ENCODE measurements around the gene LSMEM2. TPM values are rescaled to one million over a fixed set of nuclear protein-coding genes. Genes with fewer than 3 reads are reported as not detected.

The LSMEM2 gene
- total RNA-seq, 1 donor from 2014 or later, result not detected

DNA sequence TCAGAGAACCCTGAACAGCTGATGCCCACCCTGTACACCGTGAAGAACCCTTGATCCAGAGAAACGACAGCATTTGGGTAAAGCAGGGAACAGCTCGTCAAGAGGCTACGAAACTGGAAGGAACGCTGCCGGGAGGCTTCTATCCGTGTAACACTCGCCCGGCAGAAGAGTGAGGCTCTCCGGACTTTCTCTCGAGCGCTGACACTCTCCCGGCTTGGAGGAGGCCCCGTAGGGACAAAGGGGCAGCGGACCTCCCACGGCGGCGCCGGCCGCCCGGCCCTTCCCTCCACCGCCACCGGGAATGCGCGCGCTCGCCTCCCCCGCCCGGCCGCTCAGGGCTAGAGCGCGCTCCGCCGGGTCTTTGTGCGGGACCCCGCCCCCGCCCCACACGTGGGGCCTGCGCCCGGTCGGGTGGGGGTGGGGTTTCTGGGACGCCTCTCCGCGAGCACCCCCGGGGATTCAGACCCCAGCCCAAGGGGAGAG is 42.0 kb downstream of the LSMEM2 start:
- DNase-seq (ENCODE audit: low read depth in 2 of 2), result peak; percentile 73 to 83

DNA sequence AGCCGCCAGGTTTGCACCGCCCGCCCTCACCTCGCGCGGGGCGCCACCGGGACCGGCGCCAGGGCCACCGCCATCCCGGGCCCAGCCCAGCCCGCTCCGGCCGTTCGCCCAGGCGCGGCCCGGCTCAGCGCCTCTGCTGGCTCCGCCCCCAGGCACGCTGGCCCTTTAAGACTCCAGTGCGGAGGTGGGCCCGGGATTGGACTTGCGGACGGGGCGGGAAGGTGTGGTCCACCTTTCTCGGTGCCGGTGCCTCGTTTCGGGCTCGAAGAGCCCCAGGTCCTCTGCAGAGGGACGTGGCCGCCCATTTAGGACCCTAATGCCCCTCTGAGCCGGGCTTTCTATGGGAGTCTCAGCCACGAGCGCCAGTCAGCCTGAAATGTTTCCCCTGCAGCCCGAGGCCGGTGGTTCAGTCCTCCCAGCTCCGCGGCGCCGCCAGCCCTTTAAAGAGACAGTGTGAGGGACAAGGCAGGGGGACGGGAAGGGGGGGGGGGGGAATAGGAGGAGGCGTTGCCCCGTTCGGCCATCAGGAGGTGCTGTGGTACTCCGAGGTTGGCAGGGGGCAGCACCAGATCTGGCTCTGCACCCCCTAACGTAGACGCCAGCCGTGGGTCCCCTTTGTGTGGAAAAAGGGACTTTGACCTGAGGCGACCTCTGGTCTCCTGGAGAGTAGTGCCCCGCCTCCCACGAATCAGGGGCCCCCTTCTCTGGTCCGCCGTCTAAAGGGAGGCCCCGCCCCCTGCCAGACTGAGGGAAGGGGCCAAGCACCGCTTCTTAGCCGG is 42.6 kb downstream of the LSMEM2 start:
- peak; percentile 91 to 95 for DNase-seq (ENCODE audit: low read depth in 2 of 2)

DNA sequence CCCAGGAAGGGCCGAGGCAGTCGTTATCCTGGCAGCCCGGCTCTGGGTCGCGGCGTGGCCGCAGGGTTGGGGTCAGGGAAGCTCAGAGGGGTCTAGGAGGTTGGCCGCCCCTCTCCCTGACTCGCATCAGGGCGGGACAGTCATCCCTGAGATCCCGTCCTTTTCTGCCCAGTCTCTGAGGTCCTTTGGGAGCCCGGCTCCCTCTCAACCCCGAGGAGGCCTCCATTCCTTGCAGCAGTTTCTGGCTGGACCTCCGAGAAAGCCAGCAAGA is 43.2 kb downstream of the LSMEM2 start:
- no peak for DNase-seq (ENCODE audit: low read depth in 2 of 2)

DNA sequence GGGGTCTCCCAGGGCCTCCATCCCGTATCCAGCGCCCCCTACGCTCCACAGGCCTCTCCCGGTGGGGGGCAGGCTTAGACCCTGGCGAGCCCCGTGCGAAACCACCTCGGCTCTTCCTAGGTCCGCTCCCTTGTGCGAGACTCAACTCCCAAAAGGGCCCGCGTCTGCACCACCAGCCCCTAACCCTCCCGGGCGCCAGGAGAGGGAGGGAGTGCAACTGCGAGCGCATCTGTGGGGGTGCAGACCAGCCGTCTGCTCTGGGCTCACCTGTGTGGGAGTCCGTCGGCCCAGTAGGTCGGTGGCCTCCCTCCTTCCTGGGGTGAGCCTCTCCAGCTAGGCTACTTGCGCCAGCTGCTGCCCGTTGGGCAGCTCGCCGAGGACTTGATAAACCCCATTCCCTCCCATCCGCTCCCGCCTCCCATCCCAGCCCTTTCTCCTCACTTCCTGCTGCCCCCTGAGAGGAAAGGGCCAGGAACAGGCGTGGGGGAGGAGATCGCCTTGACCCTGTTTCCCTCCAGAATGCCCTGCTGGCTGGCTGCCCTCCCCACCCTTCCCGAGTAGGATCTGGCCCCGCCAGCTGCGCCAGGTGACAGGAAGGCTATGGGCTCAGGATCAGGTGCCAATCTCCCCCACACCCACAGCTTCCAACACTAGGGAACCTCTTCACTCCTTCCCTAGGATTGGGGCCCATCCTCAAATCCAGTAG is 43.7 kb downstream of the LSMEM2 start, which contains the start of gene HYAL2:
TSS of gene HYAL2 (minus strand) at position 360 of the 706 bp plus-strand sequence. CDS start 2,256 bp downstream, outside the sequence.
- DNase-seq (ENCODE audit: low read depth in 2 of 2), result peak; percentile 77 to 89

DNA sequence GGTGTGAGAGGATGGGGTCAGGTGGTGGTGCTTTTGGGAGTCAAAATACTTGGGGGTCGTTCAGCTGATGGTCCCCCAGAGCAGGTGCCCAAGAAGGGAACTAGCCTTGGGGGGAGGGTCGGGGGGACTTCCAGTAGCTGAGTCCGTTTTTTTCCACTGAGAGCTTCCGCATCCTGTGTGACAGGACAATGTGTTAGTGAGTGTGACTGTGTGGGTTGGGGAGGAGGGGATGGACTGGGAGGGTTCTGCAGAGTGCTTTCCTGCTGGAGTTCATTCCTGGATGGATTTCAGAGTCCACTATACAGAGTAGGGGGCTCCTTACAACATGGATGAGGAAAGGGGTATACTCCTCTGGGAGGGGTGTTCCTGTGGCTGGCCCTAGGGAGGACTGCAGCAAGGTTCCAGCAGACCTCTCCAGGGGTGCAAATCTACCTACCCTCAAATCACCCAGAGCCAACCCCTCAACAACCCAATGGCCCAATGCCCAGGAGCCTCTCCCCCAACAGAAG is 44.3 kb downstream of the LSMEM2 start:
- peak; percentile 88 to 97 for DNase-seq (ENCODE audit: low read depth in 2 of 2)

DNA sequence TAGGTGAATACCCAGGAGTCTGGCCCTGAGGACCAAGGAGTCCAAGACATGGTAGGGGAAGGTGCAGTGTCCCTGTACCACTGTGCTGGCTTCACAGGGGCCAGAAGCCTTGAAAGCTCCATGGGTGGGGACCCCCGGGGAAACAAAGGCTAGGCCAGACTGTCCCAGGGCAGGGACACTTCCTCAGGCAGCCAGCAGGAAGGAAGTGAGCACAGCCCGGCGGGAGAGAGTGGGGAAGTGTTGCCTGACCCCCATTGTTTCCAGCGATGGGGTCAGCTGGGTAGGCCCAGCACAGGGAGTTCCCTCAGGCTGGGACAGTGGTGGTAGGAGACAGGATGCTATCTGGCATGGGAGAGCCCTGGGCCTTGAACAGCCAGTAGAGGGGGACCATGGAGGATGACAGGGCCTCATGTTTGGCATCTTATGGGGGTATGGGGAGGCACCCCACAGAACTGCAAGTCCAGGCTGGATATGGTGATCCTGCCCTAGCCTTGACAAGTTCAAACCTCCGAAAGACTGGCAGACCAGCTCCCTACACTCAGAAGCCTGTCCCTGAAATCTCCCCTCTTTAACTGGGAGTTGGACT is 44.8 kb downstream of the LSMEM2 start:
- peak; percentile 94 to 97 for DNase-seq (ENCODE audit: low read depth in 2 of 2)

DNA sequence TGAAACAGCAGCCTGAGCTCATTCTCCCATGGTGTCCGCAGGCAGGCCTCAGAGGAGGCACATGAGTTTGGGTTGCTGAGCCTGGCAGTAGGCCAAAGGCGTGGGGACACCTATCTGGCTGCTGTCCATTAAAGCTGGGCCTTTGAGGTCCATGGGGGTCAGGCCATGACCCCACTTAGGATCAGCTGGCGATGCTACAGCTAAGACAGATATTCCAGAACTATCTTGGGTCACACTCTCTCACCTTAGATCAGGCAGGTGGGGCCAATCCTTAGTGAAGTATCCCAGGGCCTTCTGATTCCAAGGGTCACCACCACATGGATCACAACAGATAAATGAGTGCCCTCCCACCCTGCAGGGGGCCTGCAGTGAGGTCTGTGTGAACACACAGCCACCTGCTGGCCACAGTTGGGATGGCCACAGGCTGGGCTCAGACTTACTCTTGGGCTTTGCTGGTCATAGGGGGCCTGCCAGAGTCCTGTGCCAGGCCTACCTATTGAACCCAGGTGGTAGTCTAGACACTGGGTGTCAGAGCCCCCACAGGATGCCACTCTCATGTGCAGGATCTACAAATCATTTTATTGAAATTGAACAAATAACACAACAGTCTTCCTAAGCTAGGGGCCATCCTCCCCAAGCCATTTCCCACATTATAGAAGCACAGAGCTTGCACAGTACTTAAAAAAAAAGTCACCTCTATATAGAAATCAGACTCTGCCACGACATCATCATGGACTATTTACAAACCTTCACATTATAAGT is 45.6 kb downstream of the LSMEM2 start:
- DNase-seq (ENCODE audit: low read depth in 2 of 2), result peak; percentile 83 to 93

DNA sequence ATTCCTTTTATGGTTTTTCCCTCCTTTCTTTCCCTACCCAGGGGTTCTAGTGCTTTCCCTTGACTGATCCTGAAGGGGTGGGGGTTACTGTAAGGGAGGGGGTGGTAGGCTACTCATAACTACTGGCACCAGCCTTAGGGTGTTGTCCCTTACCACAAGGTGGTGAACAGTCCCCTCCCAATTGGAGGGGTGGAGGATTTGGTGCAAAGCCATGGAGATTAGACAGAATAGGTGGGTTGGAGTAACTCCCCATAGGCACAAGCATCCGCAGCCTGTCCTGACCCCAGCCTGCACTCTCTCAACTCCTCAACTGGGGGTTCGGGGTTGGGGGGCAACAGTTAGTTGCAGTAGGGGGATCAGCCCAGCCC is 46.2 kb downstream of the LSMEM2 start:
- DNase-seq (ENCODE audit: low read depth in 2 of 2), result no peak

DNA sequence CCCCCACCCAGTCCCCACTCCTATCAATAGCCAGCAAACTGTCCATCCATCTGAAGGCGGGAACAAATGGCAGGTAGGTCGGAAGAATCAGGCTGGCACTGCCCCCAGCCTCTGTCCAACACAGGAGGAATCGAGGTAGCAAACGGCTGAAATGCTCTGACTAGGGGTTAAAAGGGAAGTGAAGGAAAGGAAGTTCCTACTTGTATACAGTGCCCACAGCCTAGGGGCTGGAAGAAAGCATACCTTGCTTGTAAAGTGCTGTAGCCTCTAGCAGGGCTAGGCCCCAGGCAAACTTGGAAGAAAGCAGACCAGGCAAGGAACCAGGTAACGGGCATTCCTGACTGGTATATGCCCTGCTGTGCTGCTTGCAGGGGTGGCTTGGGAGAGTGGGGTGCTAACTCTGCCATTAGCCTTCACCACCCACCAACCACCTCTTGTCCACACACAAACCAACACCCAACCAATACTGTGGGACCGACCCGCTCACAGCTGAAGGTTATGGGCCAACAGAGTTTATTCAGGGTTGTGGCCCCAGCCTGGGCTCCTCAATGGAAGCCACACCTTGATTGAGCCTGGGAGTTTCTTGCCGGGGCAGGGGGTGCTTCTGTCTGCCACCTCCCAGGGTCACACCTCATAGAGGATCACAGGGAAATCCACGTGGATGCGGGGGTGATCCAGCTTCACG is 46.8 kb downstream of the LSMEM2 start:
- DNase-seq (ENCODE audit: low read depth in 2 of 2), result no peak

DNA sequence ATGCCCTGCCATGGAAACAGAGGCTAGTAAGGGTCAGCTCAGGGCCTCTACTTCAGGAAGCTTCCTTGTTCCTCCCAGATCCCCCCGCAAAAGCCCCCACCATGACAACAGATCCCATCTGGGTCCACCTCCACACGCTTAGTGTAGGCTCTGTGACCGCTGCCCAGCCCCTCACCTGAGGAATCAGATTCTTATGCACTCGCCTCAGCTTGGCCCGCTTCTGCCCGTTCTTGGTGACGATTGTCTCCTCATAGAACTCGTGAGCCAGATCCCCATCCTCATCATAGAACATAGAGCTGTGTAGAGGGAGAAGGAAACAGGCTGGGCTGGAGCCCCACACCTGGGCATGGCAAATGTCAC is 47.3 kb downstream of the LSMEM2 start:
- DNase-seq (ENCODE audit: low read depth in 2 of 2), result no peak

DNA sequence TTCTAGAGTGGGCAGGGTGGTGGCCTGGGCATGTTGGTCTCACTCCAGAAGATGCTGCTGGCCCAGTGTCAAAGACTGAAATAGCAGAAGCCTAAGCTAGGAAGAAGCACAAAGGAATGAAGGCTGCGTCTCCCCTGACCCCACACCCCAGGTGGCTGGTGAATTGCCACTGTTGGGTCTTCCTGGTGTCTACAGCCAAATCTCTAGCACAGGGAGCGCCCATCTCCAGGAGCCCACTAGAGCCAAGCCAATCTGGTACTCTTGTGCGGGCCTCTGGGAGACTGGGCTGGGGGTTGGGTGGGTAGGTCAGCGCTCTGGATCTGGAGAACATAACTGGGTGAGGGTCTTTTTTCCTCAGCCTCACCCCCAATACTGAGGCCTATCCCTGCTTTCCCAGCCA is 48.2 kb downstream of the LSMEM2 start:
- DNase-seq (ENCODE audit: low read depth in 2 of 2), result no peak

DNA sequence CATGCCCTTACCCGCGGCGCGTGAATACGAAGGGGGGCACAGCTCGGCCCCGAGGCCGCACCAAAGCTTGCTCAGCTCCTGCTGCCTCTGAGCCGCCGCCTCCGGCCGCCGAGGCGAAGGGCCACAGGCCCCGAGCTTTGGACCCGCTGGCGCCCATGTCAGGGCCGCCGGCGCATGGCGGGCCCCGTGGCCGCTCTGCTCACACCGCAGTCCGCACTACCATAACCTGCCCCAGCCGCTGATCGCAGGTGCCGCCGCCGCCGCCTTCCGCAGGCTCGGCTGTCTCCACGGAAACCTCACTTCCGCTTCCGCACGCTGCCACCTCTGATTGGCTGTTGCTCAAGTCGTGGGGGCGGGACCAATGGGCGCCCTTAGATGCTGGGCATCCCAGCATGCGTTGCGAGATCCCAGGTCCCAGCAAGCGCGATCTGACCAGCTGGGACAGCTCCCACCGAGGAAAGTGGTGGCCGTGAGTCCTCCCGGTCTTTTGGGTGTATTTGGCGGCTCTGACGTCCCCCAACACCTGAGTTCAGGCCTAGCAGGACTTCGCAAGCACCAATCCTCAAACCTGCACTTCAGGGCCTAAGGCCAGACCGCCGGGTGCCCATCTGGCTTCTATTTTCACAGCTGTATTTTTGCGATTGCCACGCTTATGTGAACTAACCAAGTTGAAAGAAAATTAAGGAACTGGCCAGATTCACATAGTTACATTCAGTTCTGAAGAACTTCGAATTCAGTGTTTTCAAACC is 49.2 kb downstream of the LSMEM2 start, which contains the start of gene TUSC2:
TSS of gene TUSC2 (minus strand) at position 281 of the 749 bp plus-strand sequence. CDS start at position 157, 124 bp downstream.
- DNase-seq (ENCODE audit: low read depth in 2 of 2), result peak; percentile 98

DNA sequence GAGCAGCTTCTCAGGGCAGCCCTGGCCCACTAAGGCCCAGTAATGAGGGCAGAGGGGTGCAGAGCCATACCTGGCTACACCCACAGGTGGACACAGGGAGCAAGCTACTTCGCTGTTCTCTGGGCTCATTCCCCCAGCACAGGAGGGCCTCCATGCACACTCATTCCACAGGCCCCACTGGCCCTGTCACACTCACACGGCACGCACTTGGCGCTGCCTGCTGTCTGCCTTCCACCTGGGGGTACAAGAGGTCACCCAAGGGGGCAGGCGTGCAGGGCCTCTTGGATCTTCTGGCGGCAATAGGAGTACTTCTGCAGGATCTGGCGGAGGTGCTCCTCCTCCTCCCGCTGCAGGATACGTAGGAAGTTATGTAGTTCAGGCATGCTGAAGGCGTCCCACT is 51.4 kb downstream of the LSMEM2 start:
- no peak for DNase-seq (ENCODE audit: low read depth in 2 of 2)

DNA sequence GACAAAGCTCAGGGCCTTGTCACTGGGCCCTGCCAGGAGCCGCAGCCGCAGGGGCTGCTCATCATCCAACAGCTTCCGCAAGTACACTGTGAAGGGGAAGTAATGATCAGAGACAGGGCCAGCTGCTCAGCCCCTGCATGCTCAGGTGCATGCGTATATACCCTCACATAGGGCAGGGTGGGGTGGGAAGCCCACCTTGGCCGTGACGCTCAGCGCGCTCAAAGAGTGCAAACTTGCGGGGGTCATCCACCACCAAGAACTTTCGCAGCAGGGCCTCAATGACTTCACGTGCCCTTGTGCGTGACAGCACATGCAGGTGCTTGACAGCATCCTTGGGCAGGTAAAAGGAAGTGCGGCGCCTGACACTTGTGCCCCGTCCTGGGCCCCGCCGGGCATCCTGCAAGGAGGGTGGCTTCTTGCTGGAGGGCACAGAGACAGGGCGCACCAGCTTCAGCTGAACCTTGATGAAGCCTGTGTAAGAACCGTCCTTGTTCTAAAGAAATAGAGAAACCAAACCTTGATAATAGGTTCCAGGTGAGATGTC is 52.5 kb downstream of the LSMEM2 start:
- DNase-seq (ENCODE audit: low read depth in 2 of 2), result no peak

DNA sequence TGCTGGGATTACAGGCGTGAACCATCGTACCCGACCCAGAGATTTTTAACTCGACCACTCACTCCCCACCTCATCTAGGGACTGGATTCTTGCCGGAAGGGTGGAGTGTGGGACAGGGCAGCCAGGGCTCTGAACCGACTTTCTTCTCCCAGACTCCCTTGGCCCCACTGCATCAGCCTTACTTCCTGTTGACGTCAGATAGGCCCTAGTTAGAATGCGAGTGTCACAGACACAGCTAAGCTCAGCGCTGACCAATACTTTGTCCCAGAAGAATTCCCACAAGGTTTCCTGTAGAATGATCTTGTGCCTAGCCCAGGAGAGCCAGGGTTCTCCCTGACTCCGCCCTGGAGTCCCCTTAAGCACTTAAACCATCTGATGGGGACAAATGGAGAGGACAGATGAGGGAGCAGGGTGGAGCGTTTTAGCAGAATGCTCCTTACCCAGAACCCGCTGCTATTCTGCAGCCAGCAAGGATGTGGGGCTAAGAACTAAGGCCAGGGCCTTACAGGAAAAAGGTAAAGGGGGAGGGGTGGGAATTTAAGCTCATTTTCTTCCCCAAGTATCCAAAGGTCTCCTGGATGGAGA is 54.9 kb downstream of the LSMEM2 start:
- peak; percentile 63 to 97 for DNase-seq (ENCODE audit: low read depth in 2 of 2)

DNA sequence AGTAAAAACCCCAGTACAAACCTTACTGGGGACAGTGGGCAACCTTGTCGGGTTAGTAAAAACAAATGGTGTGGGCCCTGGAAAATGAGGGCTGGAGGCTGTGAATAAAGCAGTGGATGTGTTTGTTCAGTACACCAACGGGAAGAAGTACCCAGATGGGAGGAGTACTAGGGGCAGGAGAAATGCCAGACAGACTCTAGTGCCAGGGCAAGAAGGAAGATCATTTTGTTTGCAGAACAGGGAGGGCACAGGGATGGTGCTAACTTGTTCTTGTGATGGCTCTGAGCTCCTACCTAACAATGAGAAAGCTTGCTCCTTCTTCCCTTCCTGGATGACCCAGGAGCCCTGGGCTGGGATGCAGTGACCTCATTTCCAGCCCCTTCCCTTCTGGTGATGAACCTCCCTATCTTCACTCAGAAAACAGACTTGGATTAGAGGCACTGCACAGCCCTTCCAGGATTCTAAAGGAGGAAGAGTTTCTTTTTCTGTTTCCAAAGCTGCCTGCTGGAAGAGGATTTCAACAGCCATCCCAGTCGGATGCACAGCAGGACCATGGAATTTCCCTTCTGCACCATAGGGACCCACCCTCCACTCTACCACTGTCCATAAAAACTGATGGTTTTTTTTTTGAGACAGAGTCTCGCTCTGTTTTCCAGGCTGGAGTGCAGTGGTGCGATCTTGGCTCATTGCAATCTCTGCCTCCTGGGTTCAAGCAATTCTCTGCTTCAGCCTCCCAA is 55.6 kb downstream of the LSMEM2 start:
- DNase-seq (ENCODE audit: low read depth in 2 of 2), result peak; percentile 66 to 82

DNA sequence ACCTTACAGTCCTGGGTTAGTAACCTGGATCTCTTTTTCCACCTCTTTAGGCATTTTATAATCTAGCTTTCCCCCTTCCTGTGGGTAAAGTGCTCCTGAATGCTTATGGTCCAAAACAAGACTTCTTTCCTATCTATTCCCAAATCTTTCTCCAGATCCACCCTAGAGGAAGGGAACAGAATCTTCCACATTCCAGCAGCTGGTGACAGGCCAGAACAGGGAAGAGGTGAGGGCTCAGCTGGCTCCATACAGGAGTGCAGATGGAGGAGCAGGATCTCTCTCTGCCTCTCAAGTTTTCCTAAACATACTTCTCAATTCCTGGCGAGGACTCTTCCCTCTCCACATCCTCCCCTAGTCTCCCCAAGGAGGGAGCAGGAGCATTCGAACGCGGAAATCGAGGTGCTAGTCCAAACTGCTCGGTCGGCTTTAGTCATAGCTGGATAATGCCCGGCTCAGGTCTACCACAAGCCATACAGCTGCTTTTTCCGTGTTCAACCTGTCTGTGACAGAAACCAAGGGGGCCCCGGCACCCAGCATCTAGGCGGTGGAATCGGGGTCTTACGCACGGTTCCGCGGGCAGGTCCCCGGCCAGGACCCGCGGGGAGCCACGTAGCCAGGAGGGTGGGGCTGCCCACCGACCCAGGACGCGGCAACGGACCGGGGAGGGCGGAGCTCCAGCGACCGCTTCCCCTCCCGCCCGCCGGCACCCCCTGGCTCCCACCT is 57.7 kb downstream of the LSMEM2 start:
- no peak for DNase-seq (ENCODE audit: low read depth in 2 of 2)

DNA sequence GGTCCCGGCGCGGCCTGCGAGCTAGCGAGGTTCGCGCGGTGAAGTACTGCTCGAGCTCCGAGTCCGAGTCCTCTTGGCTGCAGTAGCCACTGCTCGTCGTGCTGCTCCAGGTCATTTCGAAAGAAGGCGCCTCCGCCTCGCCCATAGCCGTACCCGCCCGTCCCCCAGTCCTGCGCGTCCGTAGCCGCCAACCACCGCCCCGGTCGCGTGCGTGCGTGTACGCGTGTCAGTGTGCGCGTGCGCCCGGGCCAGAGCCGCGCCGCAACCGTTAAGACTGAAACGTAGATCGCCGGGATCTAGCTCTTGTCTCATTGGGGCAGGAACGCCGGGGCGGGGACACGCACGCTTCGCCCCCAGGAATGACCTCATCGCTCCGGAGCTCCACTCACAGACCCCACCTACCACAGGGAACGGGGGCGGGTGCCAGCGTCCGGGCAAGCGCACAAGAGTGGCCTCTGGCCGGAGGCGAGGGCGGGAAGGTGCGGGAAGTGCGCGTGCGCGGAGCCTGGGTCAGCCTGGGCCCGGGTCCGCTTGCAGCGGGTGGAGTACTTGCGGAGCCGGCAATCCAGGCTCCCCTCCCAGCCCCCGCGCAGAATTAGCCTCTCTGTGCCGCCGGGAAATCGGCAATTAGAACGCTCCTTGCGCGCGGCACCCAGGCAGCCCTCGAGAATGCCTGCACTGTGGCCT is 58.4 kb downstream of the LSMEM2 start:
- DNase-seq (ENCODE audit: low read depth in 2 of 2), result peak; percentile 100
